HFFc6 (cell line): ENCODE measurements around the gene CCDC127. TPM values are rescaled to one million over a fixed set of nuclear protein-coding genes. Genes with fewer than 3 reads are reported as not detected.
"Not testable (repeated sequence)": the region's sequence is repeated elsewhere in the genome, so short reads cannot be mapped to it uniquely, and the experiment has no call there.

ENCODE experiments used
- DNase-seq: peaks from one replicate; pipeline ENCODE4 v3.0.0-alpha.2; 2018
- H3K27ac Mint-ChIP-seq: 2 replicates; pipeline ENCODE4 v1.8.0; 2020; ENCODE audit warnings: mild to moderate bottlenecking, mixed read lengths
- H3K27me3 Mint-ChIP-seq: 2 replicates; pipeline ENCODE4 v1.8.0; 2021; ENCODE audit warnings: mild to moderate bottlenecking, moderate library complexity, mixed read lengths; ENCODE audit not compliant: insufficient read depth
- H3K36me3 Mint-ChIP-seq: 2 replicates; pipeline ENCODE4 v1.8.0; 2021; ENCODE audit warnings: low read depth, mixed read lengths
- H3K4me1 Mint-ChIP-seq: 2 replicates; pipeline ENCODE4 v1.8.0; 2020; ENCODE audit warnings: low read depth, mixed read lengths
- H3K4me3 Mint-ChIP-seq: 2 replicates; pipeline ENCODE4 v1.8.0; 2020; ENCODE audit warnings: mild to moderate bottlenecking, moderate library complexity, mixed read lengths
- H3K9me3 Mint-ChIP-seq: 2 replicates; pipeline ENCODE4 v1.8.0; 2020; ENCODE audit warnings: mild to moderate bottlenecking, mixed read lengths
- total RNA-seq, 6 experiments: library from RNA; stranded (reverse); fragmentation: NEBNext Ultra II Directional; extraction: Animal tissue kit (Norgen Biotek cat#: 25700); gene quantifications; 2 replicates in 1 of 6; 3 replicates in 5 of 6; pipeline ENCODE4 v1.2.3, GENCODE V29; 2021
- TF ChIP-seq, protein P1 (sequence below): fragments of 200-600 bp; sonication (generic); IDR thresholded peaks from 2 replicates; pipeline ENCODE4 v1.5.0; 2021; ENCODE audit warnings: antibody characterized with exemption, mild to moderate bottlenecking

Gene CCDC127
- total RNA-seq, 6 experiments from 2014 or later = 4.5 to 6.6 (median 6.2) TPM

GRCh38 chr5:166441-167372, 51.2 kb downstream of the CCDC127 start:
- Mint-ChIP-seq H3K4me1 (peaks cover 34% of the 10 kb centered on the region), H3K9me3 (no peaks in the 10 kb centered on the region), H3K4me3 (no peak overlapping the region), H3K27ac (peak overlapping the region; percentile 99), H3K36me3 (no peaks in the 10 kb centered on the region), H3K27me3 (no peaks in the 10 kb centered on the region; the same call in none of the 2 replicates)
- TF ChIP-seq, protein P1, sequence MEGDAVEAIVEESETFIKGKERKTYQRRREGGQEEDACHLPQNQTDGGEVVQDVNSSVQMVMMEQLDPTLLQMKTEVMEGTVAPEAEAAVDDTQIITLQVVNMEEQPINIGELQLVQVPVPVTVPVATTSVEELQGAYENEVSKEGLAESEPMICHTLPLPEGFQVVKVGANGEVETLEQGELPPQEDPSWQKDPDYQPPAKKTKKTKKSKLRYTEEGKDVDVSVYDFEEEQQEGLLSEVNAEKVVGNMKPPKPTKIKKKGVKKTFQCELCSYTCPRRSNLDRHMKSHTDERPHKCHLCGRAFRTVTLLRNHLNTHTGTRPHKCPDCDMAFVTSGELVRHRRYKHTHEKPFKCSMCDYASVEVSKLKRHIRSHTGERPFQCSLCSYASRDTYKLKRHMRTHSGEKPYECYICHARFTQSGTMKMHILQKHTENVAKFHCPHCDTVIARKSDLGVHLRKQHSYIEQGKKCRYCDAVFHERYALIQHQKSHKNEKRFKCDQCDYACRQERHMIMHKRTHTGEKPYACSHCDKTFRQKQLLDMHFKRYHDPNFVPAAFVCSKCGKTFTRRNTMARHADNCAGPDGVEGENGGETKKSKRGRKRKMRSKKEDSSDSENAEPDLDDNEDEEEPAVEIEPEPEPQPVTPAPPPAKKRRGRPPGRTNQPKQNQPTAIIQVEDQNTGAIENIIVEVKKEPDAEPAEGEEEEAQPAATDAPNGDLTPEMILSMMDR = no peak
- no peak for DNase-seq

- H3K27ac Mint-ChIP-seq, DNase-seq, H3K36me3 Mint-ChIP-seq, H3K27me3 Mint-ChIP-seq, H3K9me3 Mint-ChIP-seq, H3K4me3 Mint-ChIP-seq: not testable (repeated sequence)
- peaks cover 50% of the 10 kb centered on the region for H3K4me1 Mint-ChIP-seq
These were observed 53.2 kb downstream of the CCDC127 start for GRCh38 chr5:164783-165182.

DNA sequence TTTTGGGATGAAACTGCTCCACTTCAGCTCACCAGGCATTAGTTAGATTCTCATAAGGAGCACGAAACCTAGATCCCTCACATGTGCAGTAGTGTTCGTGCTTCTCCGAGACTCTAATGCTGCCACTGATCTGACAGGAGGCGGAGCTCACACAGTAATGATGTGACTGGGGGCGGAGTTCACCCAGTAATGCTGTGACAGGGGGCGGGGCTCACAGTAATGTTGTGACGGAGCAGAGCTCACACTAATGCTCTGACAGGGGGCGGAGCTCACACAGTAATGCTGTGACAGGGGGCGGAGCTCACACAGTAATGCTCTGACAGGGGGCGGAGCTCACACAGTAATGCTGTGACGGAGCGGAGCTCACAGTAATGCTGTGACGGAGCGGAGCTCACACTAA, 53.7 kb downstream of the CCDC127 start:
- Mint-ChIP-seq H3K4me1 (peaks cover 50% of the 10 kb centered on the region), H3K27me3 (no peaks in the 10 kb centered on the region; the same call in 1 of the 2 replicates), H3K4me3 (no peak overlapping the region), H3K27ac (no peak overlapping the region), H3K9me3 (no peaks in the 10 kb centered on the region), H3K36me3 (no peaks in the 10 kb centered on the region; the same call in 1 of the 2 replicates)
- no peak for DNase-seq
- TF ChIP-seq, protein P1 = no peak

DNA sequence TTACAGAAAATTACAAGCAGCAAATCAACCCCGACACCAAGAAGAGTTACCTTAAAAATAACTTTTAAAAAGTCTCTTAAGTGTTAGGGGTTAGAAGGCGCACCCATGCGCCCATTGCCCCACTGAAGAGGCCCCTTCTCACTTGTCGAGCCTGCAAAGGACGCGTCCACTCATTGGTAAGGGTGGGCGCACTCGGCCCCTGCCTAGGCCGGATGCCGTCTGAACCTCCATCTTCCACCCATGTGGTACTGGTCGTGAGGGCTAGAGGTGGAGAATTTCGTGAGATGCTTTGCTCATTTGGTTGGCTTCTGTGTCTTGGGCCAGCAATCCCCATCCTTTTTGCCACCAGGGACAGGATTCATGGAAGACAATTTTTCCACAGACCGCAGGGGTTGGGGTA, 54.1 kb downstream of the CCDC127 start:
- TF ChIP-seq, protein P1 = no peak
- no peaks in the 10 kb centered on the region; the same call in 1 of the 2 replicates for H3K36me3 Mint-ChIP-seq
- no peaks in the 10 kb centered on the region for H3K9me3 Mint-ChIP-seq
- H3K4me3 Mint-ChIP-seq = no peak overlapping the region
- H3K4me1 Mint-ChIP-seq = peaks cover 50% of the 10 kb centered on the region
- DNase-seq = no peak
- no peaks in the 10 kb centered on the region; the same call in 1 of the 2 replicates for H3K27me3 Mint-ChIP-seq
- H3K27ac Mint-ChIP-seq = no peak overlapping the region

GRCh38 chr5:163338-163620, 54.7 kb downstream of the CCDC127 start:
- TF ChIP-seq, protein P1 = no peak
- Mint-ChIP-seq H3K36me3 (no peaks in the 10 kb centered on the region; the same call in 1 of the 2 replicates), H3K4me3 (no peak overlapping the region)

More at GRCh38 chr5:163338-163620, 54.7 kb downstream of the CCDC127 start:
- Mint-ChIP-seq H3K27me3 (no peaks in the 10 kb centered on the region; the same call in 1 of the 2 replicates), H3K4me1 (peaks cover 49% of the 10 kb centered on the region), H3K9me3 (no peaks in the 10 kb centered on the region), H3K27ac (no peak overlapping the region)
- DNase-seq = no peak
